HG03025 (cell line): ENCODE measurements around the gene PEX6.

Experiments
- ATAC-seq: cut with Tn5 transposase; IDR thresholded peaks from one replicate; pipeline ENCODE4 v1.9.1; 2021; ENCODE audit warnings: mild to moderate bottlenecking, moderate library complexity; ENCODE audit not compliant: unreplicated experiment, low FRiP score

PEX6 gene

GRCh38 chr6:42978839-42979522, at the start of gene PEX6:
Gene PEX6 (minus strand): TSS chr6:42979181. CDS start chr6:42979150, 31 bp downstream.
- ATAC-seq: peak; percentile 86

GRCh38 chr6:43026365-43026764, 47.4 kb upstream of the PEX6 start:
- no peak for ATAC-seq

GRCh38 chr6:43024436-43024835, 45.5 kb upstream of the PEX6 start:
- no peak for ATAC-seq

GRCh38 chr6:43021270-43022047, 42.5 kb upstream of the PEX6 start, which contains the start of gene RRP36:
Gene RRP36 (plus strand): TSS chr6:43021623. CDS start chr6:43021655, 32 bp downstream.
- ATAC-seq: peak; percentile 67

GRCh38 chr6:43020847-43021246, 41.9 kb upstream of the PEX6 start:
- ATAC-seq: no peak

- no peak for ATAC-seq
These were observed 41.2 kb upstream of the PEX6 start for GRCh38 chr6:43020052-43020705.

GRCh38 chr6:43019152-43019551, 40.2 kb upstream of the PEX6 start:
- ATAC-seq: no peak

GRCh38 chr6:43016943-43017334, 38.0 kb upstream of the PEX6 start:
- ATAC-seq: no peak

GRCh38 chr6:43016176-43016942, 37.4 kb upstream of the PEX6 start:
- no peak for ATAC-seq

- ATAC-seq: no peak
These were observed 35.5 kb upstream of the PEX6 start for GRCh38 chr6:43014434-43014909.

- ATAC-seq: peak; percentile 89
These were observed 35.0 kb upstream of the PEX6 start, which contains the start of the genes KLHDC3 and MEA1 for GRCh38 chr6:43013843-43014433. Gene KLHDC3 (plus strand): TSS chr6:43014249. CDS start chr6:43017193, 2,944 bp downstream. Gene MEA1 (minus strand): TSS chr6:43013946. CDS start chr6:43013813, 133 bp downstream.

GRCh38 chr6:43013097-43013842, 34.3 kb upstream of the PEX6 start:
- ATAC-seq: no peak

GRCh38 chr6:43012364-43012763, 33.4 kb upstream of the PEX6 start:
- no peak for ATAC-seq

GRCh38 chr6:43011207-43011606, 32.2 kb upstream of the PEX6 start:
- ATAC-seq: no peak

GRCh38 chr6:43009124-43009523, 30.1 kb upstream of the PEX6 start:
- no peak for ATAC-seq

- ATAC-seq: no peak
These were observed 28.1 kb upstream of the PEX6 start for GRCh38 chr6:43007126-43007525.

- no peak for ATAC-seq
These were observed 27.3 kb upstream of the PEX6 start for GRCh38 chr6:43006251-43006650.

- no peak for ATAC-seq
These were observed 26.9 kb upstream of the PEX6 start for GRCh38 chr6:43005844-43006243.

GRCh38 chr6:43001843-43002242, 22.9 kb upstream of the PEX6 start:
- ATAC-seq: no peak
